Renal pelvis (tissue), 4 donors: Measurements from ENCODE around the gene FKBP5. TPM values are rescaled to one million over a fixed set of nuclear protein-coding genes. Genes with fewer than 3 reads are reported as not detected.

Experiments used
- DNase-seq: peaks from one replicate; pipeline ENCODE4 v3.0.0-alpha.2; 2013
- polyA plus RNA-seq, 3 donors: library from polyadenylated mRNA; unstranded; fragments of 120-200 nt; gene quantifications; one replicate each; pipeline ENCODE4 v1.2.1, GENCODE V29; 2013; ENCODE audit not compliant: insufficient read length in 3 of 3

The FKBP5 gene
- polyA plus RNA-seq, 3 donors: 20.6 to 26.9 (median 24.9) TPM

- no peak for DNase-seq
Measured at GRCh38 chr6:35725721-35726438, 37.2 kb upstream of the FKBP5 start.

- no peak for DNase-seq
Measured at GRCh38 chr6:35725081-35725708, 36.5 kb upstream of the FKBP5 start.

- no peak for DNase-seq
Measured at GRCh38 chr6:35724471-35724870, 35.8 kb upstream of the FKBP5 start.

GRCh38 chr6:35724059-35724458, 35.3 kb upstream of the FKBP5 start:
- DNase-seq: no peak

GRCh38 chr6:35723587-35723986, 34.9 kb upstream of the FKBP5 start:
- DNase-seq: no peak

- no peak for DNase-seq
Measured at GRCh38 chr6:35722121-35722761, 33.5 kb upstream of the FKBP5 start.

- no peak for DNase-seq
Measured at GRCh38 chr6:35719830-35720733, 31.4 kb upstream of the FKBP5 start.

- no peak for DNase-seq
Measured at GRCh38 chr6:35719404-35719829, 30.7 kb upstream of the FKBP5 start.

GRCh38 chr6:35718911-35719381, 30.2 kb upstream of the FKBP5 start:
- DNase-seq: no peak

- no peak for DNase-seq
Measured at GRCh38 chr6:35718375-35718736, 29.6 kb upstream of the FKBP5 start.

- no peak for DNase-seq
Measured at GRCh38 chr6:35717449-35718374, 29.0 kb upstream of the FKBP5 start.

GRCh38 chr6:35716798-35717197, 28.1 kb upstream of the FKBP5 start:
- no peak for DNase-seq

GRCh38 chr6:35713006-35713767, 24.5 kb upstream of the FKBP5 start:
- DNase-seq: no peak

GRCh38 chr6:35711731-35712130, 23.0 kb upstream of the FKBP5 start:
- no peak for DNase-seq

- no peak for DNase-seq
Measured at GRCh38 chr6:35710241-35710847, 21.6 kb upstream of the FKBP5 start.

GRCh38 chr6:35708585-35708984, 19.9 kb upstream of the FKBP5 start:
- no peak for DNase-seq

- DNase-seq: no peak
Measured at GRCh38 chr6:35707714-35708407, 19.1 kb upstream of the FKBP5 start.

GRCh38 chr6:35706468-35706867, 17.8 kb upstream of the FKBP5 start:
- no peak for DNase-seq

GRCh38 chr6:35703554-35703953, 14.8 kb upstream of the FKBP5 start:
- no peak for DNase-seq
